SK-N-SH (cell line): ENCODE results near the gene KCNF1.

Experiments used
- CHD2 ChIP-seq: fragments of 150-350 bp; IDR thresholded peaks from 2 replicates; pipeline ENCODE4 v1.6.1; 2018; ENCODE audit warnings: low read length; ENCODE audit not compliant: partially characterized antibody
- CTCF ChIP-seq: fragments of 200-600 bp; sonication (generic); IDR thresholded peaks from 2 replicates; pipeline ENCODE4 v1.6.1; 2017; ENCODE audit warnings: antibody characterized with exemption, mild to moderate bottlenecking, moderate library complexity
- EP300 ChIP-seq, 2 experiments: IDR thresholded peaks; 2 replicates each; pipeline versions ENCODE4 v1.4.0 to v1.6.1; 2012; ENCODE audit warnings: borderline replicate concordance in 1 of 2, low read depth in 1 of 2, low read length in 1 of 2
- GATA2 ChIP-seq: sonication (generic); formaldehyde crosslinking; IDR thresholded peaks from 2 replicates; pipeline ENCODE4 v1.5.0; 2020; ENCODE audit warnings: mild to moderate bottlenecking, missing genetic modification reagents
- JUND ChIP-seq: IDR thresholded peaks from 2 replicates; pipeline ENCODE4 v1.4.0; 2012
- MAX ChIP-seq: IDR thresholded peaks from 2 replicates; pipeline ENCODE4 v1.4.0; 2012; ENCODE audit warnings: low read depth
- MXI1 ChIP-seq: IDR thresholded peaks from 2 replicates; pipeline ENCODE4 v1.6.1; 2012; ENCODE audit warnings: mild to moderate bottlenecking, low read depth, low read length, improper control_type of control experiment
- RAD21 ChIP-seq: IDR thresholded peaks from 2 replicates; pipeline ENCODE4 v1.6.1; 2012; ENCODE audit warnings: mild to moderate bottlenecking, low read length
- SIN3A ChIP-seq: IDR thresholded peaks from 2 replicates; pipeline ENCODE4 v1.6.1; 2012; ENCODE audit warnings: low read depth, mild to moderate bottlenecking, low read length, moderate library complexity, borderline replicate concordance
- TAF1 ChIP-seq: IDR thresholded peaks from 2 replicates; pipeline ENCODE4 v1.6.1; 2012; ENCODE audit warnings: low read depth, mild to moderate bottlenecking, low read length, moderate library complexity, borderline replicate concordance
- USF1 ChIP-seq: IDR thresholded peaks from 2 replicates; pipeline ENCODE4 v1.4.0; 2012; ENCODE audit warnings: low read depth, borderline replicate concordance

- TF ChIP-seq SIN3A = no peak
- TF ChIP-seq JUND = no peak
- TF ChIP-seq CTCF = no peak
- TF ChIP-seq EP300 (IDR thresholded peaks at IDR 0.05; ENCODE audit: borderline replicate concordance in 1 of 2, low read depth in 1 of 2, low read length in 1 of 2) = no peak
- no peak for TF ChIP-seq CHD2
- TF ChIP-seq USF1 = no peak
- no peak for TF ChIP-seq TAF1
- no peak for TF ChIP-seq RAD21
- TF ChIP-seq GATA2 (CRISPR knock-in tag) = no peak
- no peak for TF ChIP-seq MXI1
- no peak for TF ChIP-seq MAX
Observed at GRCh38 chr2:10891390-10891789, 20.3 kb upstream of the KCNF1 start.
